Measurements from ENCODE around the gene DENND1C.
"Not testable (repeated sequence)": the region's sequence is repeated elsewhere in the genome, so short reads cannot be mapped to it uniquely, and the experiment has no call there.

The DENND1C gene

GRCh38 chr19:6451583-6452222 is 29.9 kb downstream of the DENND1C start:
- DNase-seq: no peak

DNA sequence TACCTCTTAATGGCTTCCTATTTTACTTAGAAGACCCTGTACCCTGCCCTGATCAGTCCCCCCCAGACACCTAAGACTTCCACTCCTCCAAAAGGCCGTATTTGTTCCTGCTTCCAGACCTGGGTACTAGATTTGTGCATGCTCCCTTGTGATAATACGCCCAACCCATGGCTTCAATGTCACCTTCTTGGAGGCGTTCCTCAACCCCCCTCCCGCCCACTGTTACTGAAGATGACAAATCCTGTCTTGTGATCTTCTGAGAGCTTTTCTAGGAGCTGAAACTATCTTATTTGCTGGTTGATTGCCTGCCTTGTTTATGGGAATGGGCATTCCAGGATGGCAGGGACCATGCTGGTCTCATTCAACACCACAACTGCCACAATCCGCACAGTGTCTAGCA is 31.4 kb downstream of the DENND1C start:
- peak; percentile 5 for DNase-seq

DNA sequence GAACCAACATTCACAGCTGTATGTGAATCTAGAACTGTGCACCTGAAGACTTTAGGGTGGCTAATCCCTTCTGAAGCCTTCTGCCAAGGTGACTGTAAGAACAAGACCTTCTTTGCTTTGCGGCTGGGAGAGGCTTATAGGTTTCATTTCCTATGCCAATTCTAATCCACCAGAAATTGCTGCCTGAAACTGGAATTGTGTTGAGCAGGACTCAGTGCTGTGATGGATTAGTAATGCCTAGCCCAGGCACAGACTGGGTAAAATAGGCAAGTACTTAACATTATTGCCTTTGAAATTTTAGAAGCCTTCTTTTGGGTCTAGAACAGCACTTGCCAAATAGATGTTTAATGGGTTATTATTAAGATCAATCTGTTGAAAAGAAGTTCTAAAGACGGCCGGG is 33.5 kb downstream of the DENND1C start:
- no peak for DNase-seq

GRCh38 chr19:6446452-6446851 is 35.1 kb downstream of the DENND1C start:
- no peak for DNase-seq

DNA sequence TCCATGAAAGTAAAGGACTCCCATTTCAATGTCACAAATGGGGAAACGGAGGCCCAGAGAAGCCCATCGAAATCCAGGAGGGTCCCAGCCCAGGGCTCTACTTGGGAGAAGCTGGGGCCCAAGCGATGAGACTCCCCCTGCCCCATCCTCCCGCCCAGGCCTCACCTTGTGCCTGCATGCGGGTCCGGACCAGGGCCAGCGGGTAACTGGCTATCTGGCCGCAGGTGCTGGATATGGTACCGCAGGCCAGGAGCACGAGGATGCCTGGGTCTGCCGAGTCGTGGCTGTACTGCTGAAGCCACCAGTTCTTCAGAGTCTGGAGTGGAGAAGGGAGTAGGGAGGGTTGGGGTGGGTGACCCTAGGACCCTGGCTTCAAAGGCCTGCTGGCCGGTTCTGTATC is 37.6 kb downstream of the DENND1C start:
- no peak for DNase-seq

- no peak for DNase-seq
These were observed 39.4 kb downstream of the DENND1C start for GRCh38 chr19:6442087-6442688.

DNA sequence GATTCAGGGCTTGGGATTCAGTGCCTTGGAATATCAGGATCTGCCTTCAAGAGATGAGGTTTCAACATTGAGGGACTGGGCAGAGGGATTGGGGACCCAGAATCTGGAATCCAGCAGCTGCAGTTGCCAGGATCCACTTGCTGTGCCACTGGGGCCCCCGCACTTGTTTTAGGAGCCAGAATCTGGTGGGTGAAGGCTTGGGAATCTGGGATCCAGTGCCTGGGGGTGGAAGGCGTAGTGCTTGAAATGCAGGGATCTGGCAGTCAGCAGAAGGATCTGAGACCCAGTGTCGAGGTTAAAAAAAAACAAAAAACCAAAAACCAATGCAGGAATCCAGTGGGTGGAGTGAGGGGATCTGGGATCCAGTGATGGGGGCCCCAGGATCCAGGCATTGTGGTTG is 40.7 kb downstream of the DENND1C start:
- no peak for DNase-seq

DNA sequence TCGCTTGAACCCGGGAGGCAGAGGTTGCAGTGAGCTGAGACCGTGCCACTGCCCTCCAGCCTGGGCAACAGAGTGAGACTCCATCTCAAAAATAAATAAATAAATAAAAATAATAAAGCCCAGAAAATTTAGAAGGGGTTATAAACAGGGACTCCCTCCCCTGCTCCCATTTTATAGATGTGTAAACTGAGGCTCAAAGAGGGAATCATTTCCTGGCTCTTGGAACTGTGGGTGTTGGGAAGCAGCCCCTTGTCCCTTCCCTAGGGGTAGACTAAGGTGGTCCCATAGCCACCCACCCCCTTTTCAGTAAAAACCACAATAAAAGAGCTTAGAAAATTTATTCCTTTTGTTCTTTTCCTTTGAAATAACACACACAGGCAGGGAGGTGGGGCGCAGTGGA is 41.8 kb downstream of the DENND1C start:
- DNase-seq: no peak

- no peak for DNase-seq
These were observed 47.9 kb downstream of the DENND1C start, which contains the start of gene SLC25A41 for GRCh38 chr19:6433663-6434062. TSS of gene SLC25A41 (minus strand) at chr19:6433763. CDS start at chr19:6433693, 70 bp downstream.

GRCh38 chr19:6433165-6433564 is 48.4 kb downstream of the DENND1C start:
- DNase-seq: no peak

- DNase-seq: no peak
These were observed 49.7 kb downstream of the DENND1C start for GRCh38 chr19:6431891-6432290.

DNA sequence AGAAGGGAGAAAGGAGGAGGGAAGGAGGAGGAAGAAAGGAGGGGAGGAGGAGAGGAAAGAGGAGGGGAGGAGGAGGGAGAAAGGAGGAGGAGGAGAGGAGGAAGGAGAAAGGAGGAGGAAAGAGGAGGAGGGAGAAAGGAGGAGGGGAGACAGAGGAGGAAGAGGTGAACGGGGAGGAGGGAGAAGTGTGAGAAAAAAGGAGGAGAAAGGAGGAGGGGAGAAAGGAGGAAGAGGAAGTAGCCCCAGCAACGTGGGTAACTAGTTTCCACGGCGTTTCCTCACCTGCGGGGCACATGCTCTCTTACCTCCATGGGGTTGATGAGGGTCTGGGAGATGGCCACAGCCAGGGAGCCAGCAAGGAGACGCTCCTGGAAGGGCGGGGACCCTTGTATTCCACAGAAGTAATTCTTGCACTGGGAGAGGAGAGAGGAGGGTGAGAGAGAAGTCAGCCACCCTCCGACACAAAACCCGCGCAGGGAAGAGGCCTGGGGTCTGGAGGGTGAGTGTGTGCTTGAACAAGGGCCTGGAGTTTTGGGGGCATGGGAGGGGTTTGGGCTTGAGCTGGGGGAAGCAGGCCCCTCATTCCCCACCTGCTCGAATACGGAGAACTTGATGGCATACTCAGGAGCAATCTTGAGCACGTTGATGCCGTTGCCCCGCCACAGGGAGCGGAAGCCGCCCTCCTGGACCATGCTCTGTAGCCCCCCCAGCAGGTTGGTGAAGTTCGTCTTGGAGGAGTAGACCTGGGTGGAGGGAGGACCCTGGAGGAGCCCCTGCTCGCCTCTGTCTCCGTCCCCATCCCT is 52.0 kb downstream of the DENND1C start:
- no peak for DNase-seq

GRCh38 chr19:6428692-6429418 is 52.7 kb downstream of the DENND1C start:
- DNase-seq: not testable (repeated sequence)

DNA sequence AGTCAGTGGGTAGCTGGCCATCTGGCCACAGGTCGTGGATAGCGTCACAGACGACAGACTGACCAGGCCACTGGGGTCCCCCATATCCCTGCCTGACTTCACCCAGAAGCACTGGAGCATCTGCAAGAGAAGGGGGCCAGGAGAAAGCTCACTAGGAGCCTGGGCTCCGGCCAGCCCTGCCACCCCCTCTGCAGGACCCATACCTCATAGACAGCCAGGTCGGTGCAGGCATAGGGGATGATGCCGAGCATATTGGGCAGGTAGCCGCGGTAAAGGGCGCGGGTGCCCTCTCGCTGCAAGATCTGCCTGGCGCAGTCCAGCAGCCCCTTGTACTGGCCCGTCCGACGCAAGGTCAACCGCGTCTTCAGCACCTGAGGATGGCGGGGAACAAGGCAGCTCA is 54.5 kb downstream of the DENND1C start:
- no peak for DNase-seq

DNA sequence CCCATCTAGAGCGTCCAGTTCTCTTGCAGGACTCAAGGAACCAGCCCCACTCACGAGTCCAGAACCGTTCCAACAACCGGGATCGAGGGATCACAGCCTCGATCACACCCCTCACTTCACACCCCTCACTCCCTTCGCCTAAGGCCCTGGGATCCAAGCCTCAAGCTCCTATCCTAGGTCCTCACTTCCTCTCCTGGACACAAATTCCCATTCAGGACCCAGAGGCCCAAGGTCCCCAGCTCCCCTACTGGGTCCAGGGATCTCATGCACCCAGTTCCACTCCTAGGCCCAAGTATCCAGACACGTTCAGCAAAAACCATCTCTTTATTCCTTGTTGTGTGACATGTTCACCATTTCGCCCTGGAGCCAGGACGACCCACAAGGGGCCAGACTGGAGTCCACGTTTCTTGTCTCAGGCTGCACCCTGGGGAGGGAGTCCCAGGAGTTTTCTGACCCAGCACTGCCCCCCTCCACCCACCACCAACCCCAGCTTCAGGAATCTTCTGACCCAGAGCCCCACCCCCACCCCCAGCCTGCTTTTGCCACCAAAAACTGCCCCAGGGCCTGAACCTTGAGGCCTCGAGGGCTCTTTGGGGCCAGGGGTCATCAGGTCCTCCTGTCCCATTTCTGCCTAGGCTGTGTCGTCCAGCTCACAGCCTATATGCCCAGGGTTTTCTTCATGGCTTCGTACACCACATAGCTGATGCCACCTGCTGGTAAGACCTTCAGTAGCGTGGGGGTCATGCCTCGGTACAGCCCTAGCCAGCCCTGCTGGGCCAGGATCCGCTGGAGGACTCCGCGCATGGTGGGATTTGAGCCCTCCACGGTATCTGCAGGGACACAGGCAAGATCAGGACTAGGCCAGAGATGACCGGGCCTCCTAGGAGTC is 55.6 kb downstream of the DENND1C start:
- DNase-seq: no peak

DNA sequence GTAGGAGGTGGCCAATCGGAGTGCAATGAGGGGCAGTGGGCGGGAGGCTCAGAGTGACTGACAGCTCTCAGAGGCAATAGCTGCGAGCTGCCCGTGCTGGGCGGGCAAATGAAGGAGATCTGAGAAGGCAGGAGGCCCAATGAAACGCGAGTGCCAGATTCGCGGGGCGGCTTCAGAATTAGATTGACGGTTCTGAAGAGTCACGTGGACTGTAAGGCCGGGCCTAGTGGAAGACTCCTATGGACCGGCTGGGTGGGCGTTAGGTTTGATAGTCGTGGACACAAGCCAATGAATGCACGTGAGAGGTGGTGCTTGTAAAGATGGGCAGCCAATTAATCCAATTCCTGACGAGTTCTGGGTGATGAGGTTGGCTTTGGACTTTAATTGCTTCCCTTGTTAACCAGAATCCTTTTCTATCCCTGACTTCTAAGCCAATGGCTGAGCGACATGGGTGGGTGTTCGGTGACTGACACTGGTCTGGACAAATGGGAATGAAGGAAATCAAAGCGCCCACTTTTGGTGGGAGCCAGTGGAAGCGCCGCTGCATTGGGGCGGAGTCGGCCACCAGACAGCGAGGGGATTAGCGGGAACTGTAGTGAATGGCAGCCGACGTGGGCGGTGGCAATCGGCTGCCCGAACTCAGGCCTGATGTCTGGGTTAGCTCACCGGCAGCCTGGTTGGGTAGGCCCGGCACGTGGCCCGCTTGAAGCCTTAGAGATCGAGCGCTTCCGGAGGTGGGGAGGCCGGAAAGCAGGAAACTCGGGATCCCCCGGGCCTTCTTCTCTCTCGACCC is 56.5 kb downstream of the DENND1C start:
- DNase-seq: peak; percentile 100

GRCh38 chr19:6424195-6424938 is 57.2 kb downstream of the DENND1C start, which contains the start of gene KHSRP:
TSS of gene KHSRP (minus strand) at chr19:6424811. CDS start at chr19:6424701, 110 bp downstream.
- DNase-seq: no peak

DNA sequence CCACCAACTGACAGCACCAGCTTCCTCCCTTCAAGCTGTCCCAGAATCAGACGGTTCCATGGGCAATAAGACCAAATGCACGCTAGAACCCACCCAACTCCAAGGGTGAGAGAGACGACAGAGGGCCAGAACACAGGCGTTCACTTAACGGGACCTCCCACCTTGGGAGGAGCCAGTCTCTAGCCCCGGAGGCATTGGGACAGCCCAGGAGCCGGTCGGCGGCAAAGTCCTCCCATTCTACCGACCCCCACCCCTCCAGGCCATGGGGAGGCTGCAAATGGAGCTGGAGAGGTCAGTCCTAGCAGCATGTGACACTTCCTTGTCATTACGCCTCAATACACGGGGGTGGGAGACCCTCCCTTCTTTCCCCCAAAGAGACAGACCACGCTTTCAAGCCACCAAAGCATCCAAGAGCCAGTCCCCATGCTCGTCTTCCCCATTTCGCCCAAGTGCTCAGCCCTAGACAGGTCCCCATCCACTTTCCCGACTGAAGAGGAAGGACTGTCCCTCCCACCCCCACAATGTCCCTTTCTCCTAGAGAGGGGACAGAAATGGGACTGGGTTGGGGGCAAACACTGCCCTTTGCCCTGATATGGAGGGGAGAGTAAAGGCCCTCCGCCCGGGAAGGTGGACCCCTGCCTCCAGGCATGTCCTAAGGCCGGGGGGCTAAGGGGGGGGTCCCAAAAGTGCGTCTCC is 57.9 kb downstream of the DENND1C start:
- DNase-seq: peak; percentile 52

DNA sequence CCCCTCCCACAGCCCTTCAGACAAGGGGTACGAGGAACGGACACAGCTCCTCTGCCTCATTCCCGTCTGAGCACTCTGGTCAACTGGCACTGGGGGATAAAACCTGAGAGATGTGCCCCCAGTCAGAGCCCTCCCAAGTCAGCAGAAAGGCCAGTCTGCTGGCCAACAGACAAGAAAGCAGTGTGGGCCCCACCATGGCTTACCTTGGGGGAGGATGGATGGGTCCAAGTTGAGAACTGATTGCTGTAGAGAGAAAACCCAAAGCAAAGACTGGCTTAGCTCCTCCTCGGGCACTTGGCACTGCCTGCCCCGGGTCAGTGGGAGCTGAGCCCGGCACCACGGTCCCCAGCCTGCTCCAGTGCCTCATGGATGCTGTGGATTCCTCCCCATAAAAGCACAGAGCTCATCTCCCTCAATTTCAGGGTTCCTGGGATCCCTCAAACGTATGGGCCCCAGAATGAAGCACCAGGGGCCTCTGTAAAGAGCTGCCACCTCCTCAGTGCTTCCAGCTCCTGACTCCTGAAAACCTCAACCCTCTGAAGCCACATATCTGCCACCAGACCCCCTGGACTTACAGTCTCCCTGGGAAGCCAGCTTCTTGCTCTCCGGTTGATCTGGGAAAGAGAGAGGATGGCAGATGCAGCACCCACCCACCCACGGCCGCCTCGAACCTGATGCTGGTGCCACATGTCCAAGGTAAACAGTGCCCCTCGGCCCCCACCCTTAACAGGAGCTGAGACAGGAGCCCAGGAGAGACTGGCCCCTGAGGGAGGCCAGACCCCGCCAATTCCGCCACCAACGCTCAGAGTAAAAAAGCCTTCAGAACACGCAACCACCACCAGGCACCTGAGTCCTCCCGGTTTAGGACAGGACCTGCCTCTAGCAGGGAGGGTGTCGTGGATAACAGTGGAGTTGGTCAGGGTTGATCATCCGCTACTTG is 60.2 kb downstream of the DENND1C start:
- no peak for DNase-seq

All from suppressor macrophage treated with lipopolysaccharide for 4 hours (primary cell).